ENCODE results near the gene OR5K4.
A peak's percentile ranks its signal among the peaks of the same experiment; 100 is the strongest.

Gene OR5K4

DNA sequence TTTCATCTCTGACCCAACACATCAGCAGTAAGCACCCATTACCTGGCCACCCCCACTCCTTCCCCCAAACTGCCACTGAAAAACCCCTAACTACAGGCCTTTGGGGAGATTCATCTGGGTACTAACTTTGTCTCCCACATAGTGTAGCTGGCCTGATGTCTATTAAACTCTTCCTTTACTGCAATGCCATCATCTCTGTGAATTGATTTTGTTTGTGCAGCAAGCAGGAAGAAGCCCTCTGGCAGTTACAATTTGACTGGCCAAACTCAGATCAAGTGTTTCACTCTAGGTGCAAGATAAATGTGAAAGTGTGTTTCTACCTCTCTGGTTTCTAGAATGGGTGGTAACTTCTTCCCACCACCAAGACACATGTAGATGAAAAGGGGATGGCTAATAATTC, 26.7 kb upstream of the OR5K4 start:
- no peak overlapping the region for H3K4me3 ChIP-seq (ENCODE audit: low read depth, low read length)
- TF ChIP-seq, protein P1, sequence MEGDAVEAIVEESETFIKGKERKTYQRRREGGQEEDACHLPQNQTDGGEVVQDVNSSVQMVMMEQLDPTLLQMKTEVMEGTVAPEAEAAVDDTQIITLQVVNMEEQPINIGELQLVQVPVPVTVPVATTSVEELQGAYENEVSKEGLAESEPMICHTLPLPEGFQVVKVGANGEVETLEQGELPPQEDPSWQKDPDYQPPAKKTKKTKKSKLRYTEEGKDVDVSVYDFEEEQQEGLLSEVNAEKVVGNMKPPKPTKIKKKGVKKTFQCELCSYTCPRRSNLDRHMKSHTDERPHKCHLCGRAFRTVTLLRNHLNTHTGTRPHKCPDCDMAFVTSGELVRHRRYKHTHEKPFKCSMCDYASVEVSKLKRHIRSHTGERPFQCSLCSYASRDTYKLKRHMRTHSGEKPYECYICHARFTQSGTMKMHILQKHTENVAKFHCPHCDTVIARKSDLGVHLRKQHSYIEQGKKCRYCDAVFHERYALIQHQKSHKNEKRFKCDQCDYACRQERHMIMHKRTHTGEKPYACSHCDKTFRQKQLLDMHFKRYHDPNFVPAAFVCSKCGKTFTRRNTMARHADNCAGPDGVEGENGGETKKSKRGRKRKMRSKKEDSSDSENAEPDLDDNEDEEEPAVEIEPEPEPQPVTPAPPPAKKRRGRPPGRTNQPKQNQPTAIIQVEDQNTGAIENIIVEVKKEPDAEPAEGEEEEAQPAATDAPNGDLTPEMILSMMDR (conservative IDR thresholded peaks at IDR 0.05; ENCODE audit: low read depth, low read length): no peak
- DNase-seq (ENCODE audit: low read depth): no peak

DNA sequence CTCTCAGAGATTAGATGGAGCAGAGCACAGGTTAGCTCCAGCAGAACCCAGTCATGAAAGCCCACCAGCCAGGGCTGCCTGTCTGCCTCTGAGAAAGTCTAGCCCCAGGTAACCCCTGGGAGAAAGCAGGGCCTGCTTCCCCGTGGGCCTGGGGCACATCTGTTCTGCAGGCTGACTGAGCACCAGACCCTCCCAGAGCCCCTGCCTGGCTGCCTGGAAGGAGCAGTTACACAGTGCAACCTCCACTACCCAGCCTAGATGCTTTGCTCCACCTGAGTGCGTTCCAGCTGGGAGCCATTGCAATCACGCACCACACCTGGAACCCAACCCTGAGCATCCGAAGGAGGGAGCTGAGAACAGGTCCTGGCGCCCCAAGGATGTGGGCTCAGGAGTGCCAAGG, 24.7 kb upstream of the OR5K4 start:
- H3K4me3 ChIP-seq (ENCODE audit: low read depth, low read length): no peak overlapping the region
- no peak for DNase-seq (ENCODE audit: low read depth)
- TF ChIP-seq, protein P1 (conservative IDR thresholded peaks at IDR 0.05; ENCODE audit: low read depth, low read length): no peak

GRCh38 chr3:98329392-98330124, 24.1 kb upstream of the OR5K4 start:
- H3K4me3 ChIP-seq (ENCODE audit: low read depth, low read length): no peak overlapping the region
- TF ChIP-seq, protein P1 (conservative IDR thresholded peaks at IDR 0.05; ENCODE audit: low read depth, low read length): peak; percentile 88
- DNase-seq (ENCODE audit: low read depth): peak; percentile 75

DNA sequence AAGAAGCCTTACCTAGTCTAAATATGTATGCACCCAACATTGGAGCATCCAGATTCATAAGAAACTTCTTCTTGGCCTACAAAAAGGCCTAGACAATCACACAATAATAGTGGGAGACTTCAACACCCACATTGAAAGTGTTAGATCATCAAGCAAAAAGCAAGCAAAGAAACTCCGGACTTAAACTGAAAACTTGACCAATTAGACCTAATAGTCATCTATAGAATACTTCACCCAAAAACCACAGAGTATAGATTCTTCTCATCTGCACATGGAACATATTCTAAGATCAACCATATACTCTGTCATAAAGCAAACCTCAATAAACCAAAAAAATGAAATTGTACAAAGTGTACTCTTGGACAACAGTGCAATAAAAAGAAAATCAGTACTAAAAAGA, 22.3 kb upstream of the OR5K4 start:
- H3K4me3 ChIP-seq (ENCODE audit: low read depth, low read length): no peak overlapping the region
- DNase-seq (ENCODE audit: low read depth): no peak
- TF ChIP-seq, protein P1 (conservative IDR thresholded peaks at IDR 0.05; ENCODE audit: low read depth, low read length): no peak

DNA sequence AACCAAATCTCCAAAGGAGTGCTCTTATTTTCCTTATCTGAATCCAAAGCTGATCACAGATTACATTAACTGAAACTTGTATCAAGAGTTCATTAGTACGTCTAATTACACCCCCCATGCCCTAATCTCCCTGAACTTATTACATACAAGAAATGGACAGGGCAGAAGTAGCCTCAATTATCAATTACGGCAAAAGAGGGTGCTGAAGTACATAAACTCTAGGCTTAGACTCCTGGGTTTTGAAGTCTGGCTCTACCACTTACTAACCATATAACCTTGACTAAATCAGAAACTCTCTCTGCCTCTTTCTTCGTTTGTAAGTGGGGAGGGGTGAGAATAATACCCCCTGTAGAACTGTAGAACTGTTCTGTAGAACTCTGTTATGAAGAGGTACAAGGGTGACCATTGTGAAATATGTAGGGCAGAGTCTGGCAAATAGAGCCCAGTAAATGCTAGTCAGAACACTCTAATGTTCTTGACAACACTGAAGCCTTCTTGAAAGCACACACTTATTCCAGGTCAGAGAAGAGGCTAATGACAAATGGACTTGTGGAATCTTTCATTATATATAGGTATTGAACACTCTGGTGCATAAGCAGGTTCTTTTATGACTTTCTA, 19.6 kb upstream of the OR5K4 start:
- TF ChIP-seq, protein P1 (conservative IDR thresholded peaks at IDR 0.05; ENCODE audit: low read depth, low read length): peak; percentile 52
- no peak overlapping the region for H3K4me3 ChIP-seq (ENCODE audit: low read depth, low read length)
- DNase-seq (ENCODE audit: low read depth): peak; percentile 70

DNA sequence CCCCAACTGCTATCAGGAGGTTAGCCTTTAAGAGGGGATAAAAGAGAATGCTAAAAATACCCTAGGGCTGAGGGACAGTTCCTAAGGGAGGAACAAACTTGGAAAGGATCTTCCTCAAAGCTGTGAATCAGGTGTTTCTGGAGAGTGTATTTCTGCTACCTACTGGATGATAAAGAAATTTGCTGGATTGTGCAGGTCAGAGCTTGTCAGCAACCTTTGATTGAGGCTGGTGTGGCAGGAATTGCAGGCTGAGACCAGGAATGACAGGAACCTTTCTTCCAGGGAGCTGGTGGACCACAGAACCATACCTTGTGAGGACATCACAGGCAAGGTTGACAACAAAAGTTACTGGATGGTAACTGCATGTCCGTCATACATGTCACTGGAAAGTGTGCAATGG, 14.6 kb upstream of the OR5K4 start:
- no peak for DNase-seq (ENCODE audit: low read depth)
- TF ChIP-seq, protein P1 (conservative IDR thresholded peaks at IDR 0.05; ENCODE audit: low read depth, low read length): no peak
- H3K4me3 ChIP-seq (ENCODE audit: low read depth, low read length): no peak overlapping the region

- no peak overlapping the region for H3K4me3 ChIP-seq (ENCODE audit: low read depth, low read length)
- no peak for DNase-seq (ENCODE audit: low read depth)
- TF ChIP-seq, protein P1 (conservative IDR thresholded peaks at IDR 0.05; ENCODE audit: low read depth, low read length): no peak
Observed at GRCh38 chr3:98341758-98342157, 11.9 kb upstream of the OR5K4 start.
